BLaER1 treated with 17β-estradiol and CSF1 and Interleukin-3, amounts not matched to agents 10 nM and 100 nM (cell line): ENCODE results near the gene MUC5AC.

Experiments used
- H3K27ac ChIP-seq, 11 experiments: shearing (Covaris generic); formaldehyde crosslinking; 2 replicates each; pipeline ENCODE4 v1.8.1; 2022
- H3K27me3 ChIP-seq, 11 experiments: shearing (Covaris generic); formaldehyde crosslinking; 2 replicates each; pipeline ENCODE4 v1.8.1; 2022
- H3K36me3 ChIP-seq, 11 experiments: shearing (Covaris generic); formaldehyde crosslinking; 2 replicates each; pipeline ENCODE4 v1.8.1; 2022
- H3K4me1 ChIP-seq, 10 experiments: shearing (Covaris generic); formaldehyde crosslinking; 2 replicates each; pipeline ENCODE4 v1.8.1; 2022
- H3K4me2 ChIP-seq, 11 experiments: shearing (Covaris generic); formaldehyde crosslinking; 2 replicates each; pipeline ENCODE4 v1.8.1; 2022
- H3K4me3 ChIP-seq, 10 experiments: shearing (Covaris generic); formaldehyde crosslinking; 2 replicates each; pipeline ENCODE4 v1.8.1; 2022
- H3K9ac ChIP-seq, 11 experiments: shearing (Covaris generic); formaldehyde crosslinking; 2 replicates each; pipeline ENCODE4 v1.8.1; 2022
- H3K9me3 ChIP-seq, 11 experiments: shearing (Covaris generic); formaldehyde crosslinking; replicated peaks in 1 of 11; 2 replicates each; pipeline ENCODE4 v1.8.1; 2022
- H4K20me1 ChIP-seq, 11 experiments: shearing (Covaris generic); formaldehyde crosslinking; 2 replicates each; pipeline ENCODE4 v1.8.1; 2022
- Cebpa-rat ChIP-seq, 11 experiments: shearing (Covaris generic); IDR thresholded peaks; 2 replicates each; pipeline ENCODE4 v1.8.1; 2022

The MUC5AC gene

DNA sequence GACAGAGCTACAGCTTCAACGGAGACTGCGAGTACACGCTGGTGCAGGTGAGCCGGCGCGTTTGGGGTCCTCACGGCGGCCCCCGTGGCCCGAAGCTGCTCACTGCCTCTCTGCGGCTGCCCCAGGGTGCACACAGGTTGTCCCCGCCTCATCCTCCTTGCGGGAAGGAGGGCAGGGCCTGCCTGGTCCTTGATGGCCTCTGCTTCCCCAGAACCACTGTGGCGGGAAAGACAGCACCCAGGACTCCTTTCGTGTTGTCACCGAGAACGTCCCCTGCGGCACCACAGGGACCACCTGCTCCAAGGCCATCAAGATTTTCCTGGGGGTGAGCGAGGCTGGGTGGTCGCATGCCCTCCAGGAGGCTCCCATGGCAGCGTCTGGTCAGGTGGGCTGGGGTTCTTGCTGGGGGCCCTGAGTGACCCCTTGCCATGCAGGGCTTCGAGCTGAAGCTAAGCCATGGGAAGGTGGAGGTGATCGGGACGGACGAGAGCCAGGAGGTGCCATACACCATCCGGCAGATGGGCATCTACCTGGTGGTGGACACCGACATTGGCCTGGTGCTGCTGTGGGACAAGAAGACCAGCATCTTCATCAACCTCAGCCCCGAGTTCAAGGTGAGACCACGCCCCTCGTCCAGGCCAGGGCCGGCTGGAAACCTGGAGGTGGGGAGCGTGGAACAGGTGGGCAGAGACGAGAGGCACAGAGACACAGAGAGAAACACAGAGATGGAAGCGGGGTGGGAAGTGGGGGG, 19.4 kb downstream of the MUC5AC start:
- no peak overlapping the region for H3K4me3 ChIP-seq
- no peak overlapping the region for H3K4me2 ChIP-seq
- peaks cover 0 to 27% (median 15%) of the 10 kb centered on the region in 11 experiments; a peak in 17 of 22 replicates for H3K9me3 ChIP-seq
- H3K9ac ChIP-seq: no peak overlapping the region
- no peaks in the 10 kb centered on the region for H4K20me1 ChIP-seq
- H3K4me1 ChIP-seq: peaks cover 0 to 8% (median 0%) of the 10 kb centered on the region in 10 experiments; a peak in 3 of 20 replicates
- no peaks in the 10 kb centered on the region for H3K27me3 ChIP-seq
- no peak overlapping the region for H3K27ac ChIP-seq
- H3K36me3 ChIP-seq: no peaks in the 10 kb centered on the region
- no peak for TF ChIP-seq Cebpa-rat (IDR thresholded peaks at IDR 0.05)

DNA sequence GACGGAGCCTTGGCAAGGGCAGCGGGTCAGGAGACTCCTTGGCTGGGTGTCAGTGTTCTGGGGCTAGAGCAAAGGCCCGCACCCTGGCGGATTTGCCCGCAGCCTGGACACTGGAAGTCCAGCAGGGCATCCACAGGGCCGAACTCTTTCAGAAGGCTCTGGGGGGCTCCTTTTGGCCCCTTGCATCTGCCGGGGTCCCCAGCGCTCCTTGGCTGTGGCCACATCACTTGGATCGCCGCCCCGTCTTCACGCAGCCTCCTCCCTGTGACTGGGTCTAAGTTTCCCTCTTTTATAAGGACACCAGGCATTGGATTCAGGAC, 20.0 kb downstream of the MUC5AC start:
- peaks cover 0 to 27% (median 15%) of the 10 kb centered on the region in 11 experiments; a peak in 16 of 22 replicates for H3K9me3 ChIP-seq
- H3K9ac ChIP-seq: no peak overlapping the region
- H3K36me3 ChIP-seq: no peaks in the 10 kb centered on the region
- H3K4me2 ChIP-seq: no peak overlapping the region
- H3K4me1 ChIP-seq: peaks cover 0 to 9% (median 0%) of the 10 kb centered on the region in 10 experiments; a peak in 3 of 20 replicates
- H3K27me3 ChIP-seq: no peaks in the 10 kb centered on the region
- no peak for TF ChIP-seq Cebpa-rat (IDR thresholded peaks at IDR 0.05)
- no peak overlapping the region for H3K27ac ChIP-seq
- no peak overlapping the region for H3K4me3 ChIP-seq
- no peaks in the 10 kb centered on the region for H4K20me1 ChIP-seq

DNA sequence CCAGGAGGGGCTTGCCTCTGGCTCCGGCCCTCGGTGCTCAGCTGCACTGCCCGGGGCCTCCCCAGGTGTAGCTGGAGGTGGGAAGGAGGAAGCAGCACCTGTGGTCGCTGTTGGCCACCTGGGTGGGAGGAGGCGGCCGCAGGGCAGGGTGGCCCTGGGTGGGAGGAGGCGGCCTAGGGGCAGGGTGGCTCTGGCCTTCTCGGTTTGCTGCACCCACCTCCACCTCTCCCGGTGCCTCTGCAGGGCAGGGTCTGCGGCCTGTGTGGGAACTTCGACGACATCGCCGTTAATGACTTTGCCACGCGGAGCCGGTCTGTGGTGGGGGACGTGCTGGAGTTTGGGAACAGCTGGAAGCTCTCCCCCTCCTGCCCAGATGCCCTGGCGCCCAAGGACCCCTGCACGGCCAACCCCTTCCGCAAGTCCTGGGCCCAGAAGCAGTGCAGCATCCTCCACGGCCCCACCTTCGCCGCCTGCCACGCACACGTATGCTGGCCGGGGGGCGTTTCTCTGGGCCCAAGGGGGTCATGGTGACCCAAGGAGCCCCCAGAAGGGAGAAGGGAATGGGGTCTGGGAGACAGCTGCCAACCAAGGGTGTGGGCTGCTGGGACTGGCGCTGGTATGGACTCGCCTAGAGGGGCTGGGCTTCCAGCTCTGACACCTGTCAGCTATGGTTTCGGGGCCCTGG, 20.6 kb downstream of the MUC5AC start:
- no peaks in the 10 kb centered on the region for H3K36me3 ChIP-seq
- no peak for TF ChIP-seq Cebpa-rat (IDR thresholded peaks at IDR 0.05)
- peaks cover 0 to 9% (median 0%) of the 10 kb centered on the region in 10 experiments; a peak in 3 of 20 replicates for H3K4me1 ChIP-seq
- no peak overlapping the region for H3K4me3 ChIP-seq
- H4K20me1 ChIP-seq: no peaks in the 10 kb centered on the region
- H3K9me3 ChIP-seq: peaks cover 0 to 24% (median 15%) of the 10 kb centered on the region in 11 experiments; a peak in 16 of 22 replicates
- H3K9ac ChIP-seq: no peak overlapping the region
- H3K4me2 ChIP-seq: no peak overlapping the region
- no peak overlapping the region for H3K27ac ChIP-seq
- no peaks in the 10 kb centered on the region for H3K27me3 ChIP-seq

DNA sequence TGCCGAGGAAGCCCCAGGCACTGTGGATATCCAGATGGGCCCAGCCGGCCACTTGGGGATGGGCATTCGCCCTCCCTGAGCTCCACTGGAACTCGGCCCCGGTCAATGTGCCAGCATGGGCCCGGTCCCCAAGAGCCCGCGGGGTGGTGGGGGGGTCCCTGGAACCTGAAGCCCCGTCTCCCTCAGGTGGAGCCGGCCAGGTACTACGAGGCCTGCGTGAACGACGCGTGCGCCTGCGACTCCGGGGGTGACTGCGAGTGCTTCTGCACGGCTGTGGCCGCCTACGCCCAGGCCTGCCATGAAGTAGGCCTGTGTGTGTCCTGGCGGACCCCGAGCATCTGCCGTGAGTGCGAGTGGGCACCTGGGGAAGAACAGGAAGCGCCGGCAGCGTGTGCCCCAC, 21.2 kb downstream of the MUC5AC start:
- Histone ChIP-seq H3K27ac (no peak overlapping the region), H3K4me2 (no peak overlapping the region), H3K9ac (no peak overlapping the region), H3K4me3 (no peak overlapping the region), H3K36me3 (no peaks in the 10 kb centered on the region), H3K27me3 (no peaks in the 10 kb centered on the region), H4K20me1 (no peaks in the 10 kb centered on the region), H3K4me1 (peaks cover 0 to 9% (median 0%) of the 10 kb centered on the region in 10 experiments; a peak in 3 of 20 replicates), H3K9me3 (peaks cover 0 to 20% (median 12%) of the 10 kb centered on the region in 11 experiments; a peak in 15 of 22 replicates)
- TF ChIP-seq Cebpa-rat (IDR thresholded peaks at IDR 0.05): no peak

DNA sequence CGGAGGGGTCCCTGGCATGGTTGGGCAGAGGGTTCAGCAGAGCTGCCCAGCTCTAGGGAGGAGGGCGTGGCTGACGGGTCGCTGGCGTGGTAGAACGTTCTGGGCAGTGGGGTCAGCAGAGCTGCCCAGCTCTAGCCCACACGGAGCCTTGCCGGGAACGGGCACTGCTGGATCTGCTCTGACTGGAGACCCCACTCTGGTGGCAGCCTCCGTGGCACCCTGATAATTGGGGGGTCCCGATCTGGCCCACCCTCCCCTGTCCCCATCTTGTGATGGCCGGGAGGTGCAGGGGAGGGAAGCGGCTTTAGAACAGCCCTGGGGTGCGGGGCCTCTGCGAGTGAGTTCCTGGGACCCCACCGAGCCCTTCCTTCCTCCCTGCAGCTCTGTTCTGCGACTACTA, 21.9 kb downstream of the MUC5AC start:
- H3K27me3 ChIP-seq: no peaks in the 10 kb centered on the region

DNA sequence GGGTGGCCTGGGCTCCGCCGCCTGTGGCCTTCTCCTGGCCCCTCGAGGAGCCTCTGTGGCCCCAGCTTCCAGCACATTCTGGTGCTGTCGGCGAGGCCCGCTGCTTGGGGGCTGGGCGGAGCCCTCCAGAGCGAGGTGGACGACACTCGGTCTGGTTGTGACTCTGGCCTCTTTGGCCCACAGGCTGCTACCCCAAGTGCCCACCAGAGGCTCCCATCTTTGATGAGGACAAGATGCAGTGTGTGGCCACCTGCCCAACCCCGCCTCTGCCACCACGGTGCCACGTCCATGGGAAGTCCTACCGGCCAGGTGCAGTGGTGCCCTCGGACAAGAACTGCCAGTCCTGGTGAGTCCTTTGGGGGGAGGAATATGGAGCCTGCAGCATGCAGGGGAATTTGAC, 22.4 kb downstream of the MUC5AC start:
- peaks cover 0 to 3% (median 0%) of the 10 kb centered on the region in 11 experiments; a peak in 1 of 22 replicates for H3K27me3 ChIP-seq
- no peaks in the 10 kb centered on the region for H4K20me1 ChIP-seq
- H3K4me2 ChIP-seq: no peak overlapping the region
- peaks cover 0 to 9% (median 0%) of the 10 kb centered on the region in 10 experiments; a peak in 3 of 20 replicates for H3K4me1 ChIP-seq
- H3K9ac ChIP-seq: no peak overlapping the region
- no peak overlapping the region for H3K27ac ChIP-seq
- no peak for TF ChIP-seq Cebpa-rat (IDR thresholded peaks at IDR 0.05)
- no peak overlapping the region for H3K4me3 ChIP-seq
- H3K36me3 ChIP-seq: no peaks in the 10 kb centered on the region
- H3K9me3 ChIP-seq: peaks cover 5 to 13% (median 5%) of the 10 kb centered on the region in 11 experiments

More for the DNA sequence above, 21.9 kb downstream of the MUC5AC start:
- Histone ChIP-seq H3K9me3 (peaks cover 0 to 13% (median 4%) of the 10 kb centered on the region in 11 experiments; a peak in 11 of 22 replicates), H3K4me2 (no peak overlapping the region), H4K20me1 (no peaks in the 10 kb centered on the region), H3K27ac (no peak overlapping the region), H3K4me1 (peaks cover 0 to 9% (median 0%) of the 10 kb centered on the region in 10 experiments; a peak in 3 of 20 replicates), H3K9ac (no peak overlapping the region), H3K36me3 (no peaks in the 10 kb centered on the region), H3K4me3 (no peak overlapping the region)
- TF ChIP-seq Cebpa-rat (IDR thresholded peaks at IDR 0.05): no peak

DNA sequence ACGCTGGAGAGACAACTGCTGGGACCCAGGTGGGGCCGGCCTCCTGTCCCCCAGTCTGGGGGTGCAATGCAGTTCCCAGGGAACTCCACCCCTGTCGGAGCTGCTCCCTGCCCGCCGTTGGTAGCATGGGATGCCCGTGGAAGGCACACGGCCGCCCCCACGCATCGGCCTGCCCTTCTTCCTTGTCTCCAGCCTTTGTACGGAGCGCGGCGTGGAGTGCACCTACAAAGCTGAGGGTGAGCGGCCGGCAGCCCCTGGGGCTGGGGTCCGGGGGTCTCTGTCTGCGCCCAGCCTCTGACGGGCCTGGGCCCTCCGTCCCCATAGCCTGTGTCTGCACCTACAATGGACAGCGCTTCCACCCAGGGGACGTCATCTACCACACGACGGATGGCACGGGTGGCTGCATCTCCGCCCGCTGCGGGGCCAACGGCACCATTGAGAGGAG, 23.2 kb downstream of the MUC5AC start:
- H3K4me3 ChIP-seq: no peak overlapping the region
- no peak for TF ChIP-seq Cebpa-rat (IDR thresholded peaks at IDR 0.05)
- no peak overlapping the region for H3K4me2 ChIP-seq
- H3K9ac ChIP-seq: no peak overlapping the region
- H3K4me1 ChIP-seq: peaks cover 0 to 9% (median 0%) of the 10 kb centered on the region in 10 experiments; a peak in 3 of 20 replicates
- H3K36me3 ChIP-seq: no peaks in the 10 kb centered on the region
- peaks cover 12 to 19% (median 13%) of the 10 kb centered on the region in 11 experiments for H3K9me3 ChIP-seq
- H3K27ac ChIP-seq: no peak overlapping the region
- peaks cover 0 to 11% (median 5%) of the 10 kb centered on the region in 11 experiments; a peak in 7 of 22 replicates for H3K27me3 ChIP-seq
- H4K20me1 ChIP-seq: no peaks in the 10 kb centered on the region

DNA sequence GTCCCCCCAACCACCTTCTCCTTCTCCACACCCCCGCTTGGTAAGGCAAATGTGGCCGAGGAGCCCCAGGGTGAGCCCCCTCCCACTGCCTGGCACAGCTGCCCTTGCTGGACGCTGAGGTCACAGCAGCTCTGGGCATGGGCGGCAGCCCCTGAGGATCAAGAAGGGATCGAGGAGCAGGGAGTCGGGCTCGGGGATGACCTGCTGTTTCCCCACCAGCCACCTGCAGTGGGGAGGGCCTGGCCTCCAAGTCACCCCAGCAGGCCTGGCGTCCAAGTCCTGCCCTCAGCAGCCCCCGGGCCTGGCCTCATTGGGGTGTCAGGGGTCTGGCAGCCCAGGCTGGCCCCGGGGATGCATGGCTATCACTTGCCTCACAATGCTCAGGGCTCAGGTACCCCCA, 23.7 kb downstream of the MUC5AC start:
- H3K27me3 ChIP-seq: peaks cover 0 to 15% (median 6%) of the 10 kb centered on the region in 11 experiments; a peak in 9 of 22 replicates
- TF ChIP-seq Cebpa-rat (IDR thresholded peaks at IDR 0.05): no peak
- no peaks in the 10 kb centered on the region for H3K36me3 ChIP-seq
- peaks cover 0 to 9% (median 0%) of the 10 kb centered on the region in 10 experiments; a peak in 3 of 20 replicates for H3K4me1 ChIP-seq
- H3K4me3 ChIP-seq: no peak overlapping the region
- peaks cover 17 to 23% (median 18%) of the 10 kb centered on the region in 11 experiments for H3K9me3 ChIP-seq
- no peak overlapping the region for H3K9ac ChIP-seq
- no peak overlapping the region for H3K27ac ChIP-seq
- H3K4me2 ChIP-seq: no peak overlapping the region; a peak in 1 of 22 replicates
- no peaks in the 10 kb centered on the region for H4K20me1 ChIP-seq
